ENCODE measurements around the gene IL1RAPL1.

The IL1RAPL1 gene

GRCh38 chrX:29922607-29923006 lies 1335.4 kb downstream of the IL1RAPL1 start:
- TF ChIP-seq CTCF (IDR thresholded peaks at IDR 0.05; ENCODE audit: low read depth, low read length) = no peak
- no peak overlapping the region for H3K4me3 ChIP-seq (replicated peaks in 1 of 2; ENCODE audit: low read depth in 2 of 2, low read length in 2 of 2)
- no peak for DNase-seq (ENCODE audit: low read depth in 2 of 2)

DNA sequence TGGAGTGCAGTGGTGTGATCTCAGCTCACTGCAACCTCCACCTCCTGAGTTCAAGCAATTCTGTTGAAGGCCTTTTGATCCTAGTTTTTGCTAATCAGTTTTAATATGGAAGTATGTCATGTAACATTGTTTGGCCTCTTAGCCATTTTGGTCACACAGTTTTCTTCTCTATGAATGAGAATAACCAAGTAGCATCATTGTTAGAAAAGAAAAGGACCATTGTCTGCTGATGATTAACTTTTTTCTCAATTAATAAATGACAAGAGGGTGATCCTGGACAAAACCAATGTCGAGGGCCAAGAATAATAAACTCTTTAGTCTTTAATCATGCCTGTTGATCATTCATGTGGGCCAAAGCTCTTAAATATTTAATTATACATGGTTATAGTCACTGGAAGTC lies 1338.8 kb downstream of the IL1RAPL1 start:
- TF ChIP-seq CTCF (IDR thresholded peaks at IDR 0.05; ENCODE audit: low read depth, low read length) = no peak
- no peak for DNase-seq (ENCODE audit: low read depth in 2 of 2)
- no peak overlapping the region for H3K4me3 ChIP-seq (replicated peaks in 1 of 2; ENCODE audit: low read depth in 2 of 2, low read length in 2 of 2)

- no peak for DNase-seq (ENCODE audit: low read depth in 2 of 2)
- H3K4me3 ChIP-seq (replicated peaks in 1 of 2; ENCODE audit: low read depth in 2 of 2, low read length in 2 of 2) = no peak overlapping the region
- TF ChIP-seq CTCF (IDR thresholded peaks at IDR 0.05; ENCODE audit: low read depth, low read length) = no peak
These were observed 1339.4 kb downstream of the IL1RAPL1 start for GRCh38 chrX:29926659-29927058.

- no peak for DNase-seq (ENCODE audit: low read depth in 2 of 2)
- TF ChIP-seq CTCF (IDR thresholded peaks at IDR 0.05; ENCODE audit: low read depth, low read length) = no peak
- H3K4me3 ChIP-seq (replicated peaks in 1 of 2; ENCODE audit: low read depth in 2 of 2, low read length in 2 of 2) = no peak overlapping the region
These were observed 1348.2 kb downstream of the IL1RAPL1 start for GRCh38 chrX:29935455-29935854.

DNA sequence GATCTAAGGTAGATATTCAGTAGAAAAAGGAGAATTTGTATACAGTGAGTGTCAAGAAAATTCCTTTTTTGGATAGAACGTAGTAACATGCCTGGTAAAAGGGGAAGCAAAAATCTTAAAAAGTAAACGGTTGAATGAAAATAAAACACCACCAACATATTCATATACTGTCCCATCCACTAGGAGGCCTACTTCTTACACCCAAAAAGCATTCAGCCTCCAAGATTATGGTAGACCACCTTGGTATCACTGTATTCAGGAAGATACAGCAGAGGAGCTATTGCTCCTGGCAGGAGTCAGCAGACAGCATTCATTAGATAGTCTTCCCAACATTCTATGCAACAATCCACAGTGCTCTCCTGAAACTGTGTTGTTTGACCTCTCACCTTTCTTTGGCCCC lies 1353.5 kb downstream of the IL1RAPL1 start:
- DNase-seq (ENCODE audit: low read depth in 2 of 2) = no peak
- H3K4me3 ChIP-seq (replicated peaks in 1 of 2; ENCODE audit: low read depth in 2 of 2, low read length in 2 of 2) = no peak overlapping the region
- TF ChIP-seq CTCF (IDR thresholded peaks at IDR 0.05; ENCODE audit: low read depth, low read length) = no peak

DNA sequence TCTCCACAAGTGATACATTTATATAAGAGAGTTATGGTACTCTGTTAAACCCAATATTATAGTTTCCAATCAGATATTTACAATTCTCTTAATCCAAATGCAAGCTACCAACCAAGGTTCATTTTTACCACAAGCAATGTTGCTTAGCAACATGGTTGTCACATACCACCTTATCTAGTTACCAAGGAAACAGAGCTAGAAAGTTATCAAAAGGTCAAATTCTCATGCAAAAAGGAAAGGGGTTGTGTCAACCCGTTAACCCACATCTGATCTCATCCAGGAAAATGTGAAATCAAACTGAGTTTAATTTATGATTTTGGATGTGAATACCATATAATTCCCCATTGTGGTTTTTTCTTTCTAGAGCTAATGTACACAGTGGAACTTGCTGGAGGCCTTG lies 1354.0 kb downstream of the IL1RAPL1 start:
- no peak for TF ChIP-seq CTCF (IDR thresholded peaks at IDR 0.05; ENCODE audit: low read depth, low read length)
- peak in 1 of 2 donors; percentile 55 for DNase-seq (ENCODE audit: low read depth in 2 of 2)
- H3K4me3 ChIP-seq (replicated peaks in 1 of 2; ENCODE audit: low read depth in 2 of 2, low read length in 2 of 2) = no peak overlapping the region

GRCh38 chrX:29947225-29947624 lies 1360.0 kb downstream of the IL1RAPL1 start:
- no peak for TF ChIP-seq CTCF (IDR thresholded peaks at IDR 0.05; ENCODE audit: low read depth, low read length)
- DNase-seq (ENCODE audit: low read depth in 2 of 2) = peak in 1 of 2 donors; percentile 13
- no peak overlapping the region for H3K4me3 ChIP-seq (replicated peaks in 1 of 2; ENCODE audit: low read depth in 2 of 2, low read length in 2 of 2)
